ENCODE results near the gene IFITM10. TPM values are rescaled to one million over a fixed set of nuclear protein-coding genes. Genes with fewer than 3 reads are reported as not detected.

IFITM10 gene
- total and polyA plus RNA-seq, 2 donors from 2014 or later = 2.3 to 6.4 TPM

DNA sequence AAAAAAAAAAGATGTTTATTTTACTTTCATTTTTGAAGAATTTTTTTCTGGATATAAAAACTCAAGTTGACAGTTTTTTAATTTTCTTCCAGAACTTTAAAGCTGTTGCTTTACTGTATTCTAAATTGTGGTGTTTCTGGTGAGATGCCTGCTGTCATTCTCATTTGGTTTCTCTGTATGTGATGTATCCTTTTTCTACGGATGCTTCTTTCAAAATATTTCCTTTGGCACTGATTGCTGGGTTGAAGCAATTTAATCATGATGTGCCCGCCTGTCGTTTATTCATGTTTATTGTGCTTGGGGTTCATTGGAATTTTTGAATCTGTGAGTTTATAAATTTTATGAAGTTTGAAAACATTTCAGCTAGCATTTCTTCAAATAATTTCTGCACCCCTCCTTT, 42.7 kb upstream of the IFITM10 start:
- Histone ChIP-seq H3K4me3 (ENCODE audit: low read length in 3 of 3) (no peak overlapping the region), H3K9me3 (ENCODE audit: control insufficient read depth in 2 of 3, insufficient read depth in 1 of 3, low read length in 3 of 3) (no peaks in the 10 kb centered on the region), H3K4me1 (ENCODE audit: control insufficient read depth in 2 of 3, insufficient read depth in 2 of 3, low read depth in 1 of 3, low read length in 3 of 3) (no peaks in the 10 kb centered on the region), H3K27ac (ENCODE audit: low read depth in 2 of 2, low read length in 2 of 2) (no peak overlapping the region), H3K27me3 (ENCODE audit: control insufficient read depth, insufficient read depth, low read length) (no peaks in the 10 kb centered on the region), H3K36me3 (ENCODE audit: control insufficient read depth in 2 of 3, insufficient read depth in 3 of 3, low read length in 3 of 3) (no peaks in the 10 kb centered on the region), H3K9ac (ENCODE audit: low read length in 3 of 3) (no peak overlapping the region)
- FAIRE-seq = no peak
- DNase-seq = no peak
- TF ChIP-seq, protein P1, sequence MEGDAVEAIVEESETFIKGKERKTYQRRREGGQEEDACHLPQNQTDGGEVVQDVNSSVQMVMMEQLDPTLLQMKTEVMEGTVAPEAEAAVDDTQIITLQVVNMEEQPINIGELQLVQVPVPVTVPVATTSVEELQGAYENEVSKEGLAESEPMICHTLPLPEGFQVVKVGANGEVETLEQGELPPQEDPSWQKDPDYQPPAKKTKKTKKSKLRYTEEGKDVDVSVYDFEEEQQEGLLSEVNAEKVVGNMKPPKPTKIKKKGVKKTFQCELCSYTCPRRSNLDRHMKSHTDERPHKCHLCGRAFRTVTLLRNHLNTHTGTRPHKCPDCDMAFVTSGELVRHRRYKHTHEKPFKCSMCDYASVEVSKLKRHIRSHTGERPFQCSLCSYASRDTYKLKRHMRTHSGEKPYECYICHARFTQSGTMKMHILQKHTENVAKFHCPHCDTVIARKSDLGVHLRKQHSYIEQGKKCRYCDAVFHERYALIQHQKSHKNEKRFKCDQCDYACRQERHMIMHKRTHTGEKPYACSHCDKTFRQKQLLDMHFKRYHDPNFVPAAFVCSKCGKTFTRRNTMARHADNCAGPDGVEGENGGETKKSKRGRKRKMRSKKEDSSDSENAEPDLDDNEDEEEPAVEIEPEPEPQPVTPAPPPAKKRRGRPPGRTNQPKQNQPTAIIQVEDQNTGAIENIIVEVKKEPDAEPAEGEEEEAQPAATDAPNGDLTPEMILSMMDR (IDR thresholded peaks at IDR 0.05; ENCODE audit: borderline replicate concordance, extremely low read depth, insufficient read depth) = no peak
- intact Hi-C loops (cut with DNase I) = no loop called here

DNA sequence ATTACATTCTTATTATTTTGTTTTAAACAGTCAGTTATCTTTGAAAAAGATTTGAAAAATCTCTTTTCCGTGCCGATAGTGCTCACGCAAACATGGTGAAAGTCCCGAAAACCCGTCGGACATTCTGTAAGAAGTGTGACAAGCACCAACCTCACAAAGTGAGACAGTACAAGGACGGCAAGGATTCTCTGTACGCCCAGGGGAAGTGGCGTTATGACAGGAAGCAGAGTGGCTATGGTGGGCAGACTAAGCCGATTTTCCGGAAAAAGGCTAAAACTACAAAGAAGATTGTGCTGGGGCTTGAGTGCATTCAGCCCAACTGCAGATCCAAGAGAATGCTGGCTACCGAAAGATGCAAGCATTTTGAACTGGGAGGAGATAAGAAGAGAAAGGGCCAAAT, 42.1 kb upstream of the IFITM10 start:
- H3K27ac ChIP-seq (ENCODE audit: low read depth in 2 of 2, low read length in 2 of 2) = no peak overlapping the region
- DNase-seq = no peak
- FAIRE-seq = no peak
- no peaks in the 10 kb centered on the region for H3K9me3 ChIP-seq (ENCODE audit: control insufficient read depth in 2 of 3, insufficient read depth in 1 of 3, low read length in 3 of 3)
- no peak overlapping the region for H3K4me3 ChIP-seq (ENCODE audit: low read length in 3 of 3)
- no peaks in the 10 kb centered on the region for H3K27me3 ChIP-seq (ENCODE audit: control insufficient read depth, insufficient read depth, low read length)
- no peak overlapping the region for H3K9ac ChIP-seq (ENCODE audit: low read length in 3 of 3)
- no peaks in the 10 kb centered on the region for H3K36me3 ChIP-seq (ENCODE audit: control insufficient read depth in 2 of 3, insufficient read depth in 3 of 3, low read length in 3 of 3)
- TF ChIP-seq, protein P1 (IDR thresholded peaks at IDR 0.05; ENCODE audit: borderline replicate concordance, extremely low read depth, insufficient read depth) = no peak
- no peaks in the 10 kb centered on the region for H3K4me1 ChIP-seq (ENCODE audit: control insufficient read depth in 2 of 3, insufficient read depth in 2 of 3, low read depth in 1 of 3, low read length in 3 of 3)
- intact Hi-C loops (cut with DNase I) = no loop called here

DNA sequence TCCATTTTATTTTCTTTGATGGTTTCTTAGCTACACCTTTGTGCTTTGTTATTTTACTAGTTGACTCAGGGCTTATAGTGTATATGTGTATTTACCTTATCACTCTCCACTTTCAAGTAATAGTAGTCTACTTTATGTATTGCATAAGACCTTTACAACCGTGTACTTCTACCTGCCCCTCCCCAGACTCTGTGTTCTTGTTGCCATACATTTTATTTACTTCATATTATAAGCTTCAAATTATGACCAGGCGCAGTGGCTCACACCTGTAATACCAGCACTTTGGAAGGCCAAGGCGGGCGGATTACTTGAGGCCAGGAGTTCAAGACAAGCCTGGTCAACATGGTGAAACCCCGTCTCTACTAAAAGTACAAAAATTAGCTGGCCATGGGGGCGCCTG, 41.5 kb upstream of the IFITM10 start:
- Histone ChIP-seq H3K4me3 (ENCODE audit: low read length in 3 of 3) (no peak overlapping the region), H3K9me3 (ENCODE audit: control insufficient read depth in 2 of 3, insufficient read depth in 1 of 3, low read length in 3 of 3) (no peaks in the 10 kb centered on the region), H3K36me3 (ENCODE audit: control insufficient read depth in 2 of 3, insufficient read depth in 3 of 3, low read length in 3 of 3) (no peaks in the 10 kb centered on the region), H3K9ac (ENCODE audit: low read length in 3 of 3) (no peak overlapping the region), H3K27ac (ENCODE audit: low read depth in 2 of 2, low read length in 2 of 2) (no peak overlapping the region), H3K27me3 (ENCODE audit: control insufficient read depth, insufficient read depth, low read length) (no peaks in the 10 kb centered on the region), H3K4me1 (ENCODE audit: control insufficient read depth in 2 of 3, insufficient read depth in 2 of 3, low read depth in 1 of 3, low read length in 3 of 3) (no peaks in the 10 kb centered on the region)
- DNase-seq = no peak
- TF ChIP-seq, protein P1 (IDR thresholded peaks at IDR 0.05; ENCODE audit: borderline replicate concordance, extremely low read depth, insufficient read depth) = no peak
- intact Hi-C loops (cut with DNase I) = no loop called here
- no peak for FAIRE-seq

DNA sequence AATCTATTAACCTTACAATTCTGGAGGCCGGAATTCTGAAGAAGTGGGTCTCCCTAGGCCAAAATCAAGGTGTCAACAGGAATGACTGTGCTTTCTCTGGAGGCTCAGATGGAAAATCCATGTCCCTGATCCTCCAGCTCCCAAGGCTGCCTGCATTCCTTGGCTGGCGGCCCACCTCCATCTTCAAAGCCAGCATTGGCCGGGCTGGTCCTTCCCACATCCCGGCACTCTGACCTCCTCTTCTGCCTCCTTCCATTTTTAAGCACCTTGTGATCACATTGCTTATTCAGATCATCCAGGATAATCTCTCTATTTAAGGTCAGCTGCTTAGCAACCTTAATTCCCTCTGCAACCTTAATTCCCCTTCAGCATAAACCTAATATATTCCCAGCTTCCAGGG, 36.1 kb upstream of the IFITM10 start:
- no peak for DNase-seq
- H3K4me1 ChIP-seq (ENCODE audit: control insufficient read depth in 2 of 3, insufficient read depth in 2 of 3, low read depth in 1 of 3, low read length in 3 of 3) = peaks cover 0 to 2% (median 0%) of the 10 kb centered on the region in 3 donors
- H3K9ac ChIP-seq (ENCODE audit: low read length in 3 of 3) = no peak overlapping the region
- H3K9me3 ChIP-seq (ENCODE audit: control insufficient read depth in 2 of 3, insufficient read depth in 1 of 3, low read length in 3 of 3) = no peaks in the 10 kb centered on the region
- no peak overlapping the region for H3K4me3 ChIP-seq (ENCODE audit: low read length in 3 of 3)
- intact Hi-C loops (cut with DNase I) = no loop called here
- no peaks in the 10 kb centered on the region for H3K27me3 ChIP-seq (ENCODE audit: control insufficient read depth, insufficient read depth, low read length)
- no peaks in the 10 kb centered on the region for H3K36me3 ChIP-seq (ENCODE audit: control insufficient read depth in 2 of 3, insufficient read depth in 3 of 3, low read length in 3 of 3)
- TF ChIP-seq, protein P1 (IDR thresholded peaks at IDR 0.05; ENCODE audit: borderline replicate concordance, extremely low read depth, insufficient read depth) = no peak
- no peak overlapping the region for H3K27ac ChIP-seq (ENCODE audit: low read depth in 2 of 2, low read length in 2 of 2)
- no peak for FAIRE-seq

Measured in kidney (tissue), 14 donors.